Pons (tissue), 1 donor: ENCODE results near the gene CDX1.
"Not testable (repeated sequence)": the region's sequence is repeated elsewhere in the genome, so short reads cannot be mapped to it uniquely, and the experiment has no call there.

ENCODE experiments used
- DNase-seq: peaks from one replicate; pipeline ENCODE4 v3.0.0-alpha.2; 2016; ENCODE audit warnings: low spot score

Gene CDX1

GRCh38 chr5:150233706-150234105 lies 67.1 kb downstream of the CDX1 start:
- not testable (repeated sequence) for DNase-seq
